Mucosa of rectum (tissue), 2 donors: ENCODE data around the gene ADGRL3.
"Not testable (repeated sequence)": the region's sequence is repeated elsewhere in the genome, so short reads cannot be mapped to it uniquely, and the experiment has no call there.

Source experiments
- H3K27ac ChIP-seq, 2 donors: one replicate each; pipeline ENCODE4 v1.7.0; 2013; ENCODE audit warnings: inconsistent platforms in 2 of 2, low read depth in 2 of 2, low read length in 2 of 2
- H3K27me3 ChIP-seq, 2 donors: one replicate each; pipeline ENCODE4 v1.7.0; 2013; ENCODE audit warnings: low read length in 2 of 2; ENCODE audit not compliant: control insufficient read depth in 2 of 2, insufficient read depth in 2 of 2
- H3K36me3 ChIP-seq, 2 donors: one replicate each; pipeline ENCODE4 v1.7.0; 2013; ENCODE audit warnings: low read length in 2 of 2; ENCODE audit not compliant: control insufficient read depth in 2 of 2, insufficient read depth in 2 of 2
- H3K4me1 ChIP-seq, 2 donors: one replicate each; pipeline ENCODE4 v1.7.0; 2013; ENCODE audit warnings: low read length in 2 of 2, mild to moderate bottlenecking in 1 of 2; ENCODE audit not compliant: control insufficient read depth in 2 of 2, insufficient read depth in 2 of 2
- H3K4me3 ChIP-seq, 2 donors: one replicate each; pipeline ENCODE4 v1.7.0; 2013; ENCODE audit warnings: low read length in 2 of 2
- H3K9ac ChIP-seq, 2 donors: one replicate each; pipeline ENCODE4 v1.7.0; 2013; ENCODE audit warnings: low read length in 2 of 2, low read depth in 1 of 2, mild to moderate bottlenecking in 1 of 2
- H3K9me3 ChIP-seq, 2 donors: one replicate each; pipeline ENCODE4 v1.7.0; 2013; ENCODE audit warnings: low read length in 2 of 2; ENCODE audit not compliant: control insufficient read depth in 2 of 2
- donor health status: healthy.
- donor health status: Normal muscosa, but diverticular disease.

ADGRL3 gene

DNA sequence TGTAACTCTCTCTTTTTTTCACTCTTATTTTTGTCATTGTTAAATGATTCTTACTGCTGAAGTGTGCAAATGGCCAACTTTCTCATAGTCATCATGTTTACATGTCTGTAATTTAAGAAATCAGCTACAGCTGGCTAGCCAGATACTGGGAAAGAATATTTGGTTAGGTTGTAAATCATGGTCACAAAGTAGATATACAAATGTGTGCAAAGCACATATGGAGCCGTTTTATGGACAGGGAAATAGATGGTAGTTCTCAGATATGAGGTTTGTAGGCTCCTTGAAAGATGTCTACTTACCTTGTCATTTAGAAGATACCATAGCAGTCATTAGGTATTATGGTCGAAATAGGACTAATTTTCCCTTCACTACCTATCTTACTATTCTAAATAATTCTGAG lies 430.4 kb downstream of the ADGRL3 start:
- no peaks in the 10 kb centered on the region for H3K4me1 ChIP-seq
- H3K4me3 ChIP-seq, result no peak overlapping the region
- H3K9ac ChIP-seq, result no peak overlapping the region
- no peaks in the 10 kb centered on the region for H3K27me3 ChIP-seq
- H3K27ac ChIP-seq, result no peak overlapping the region
- no peaks in the 10 kb centered on the region for H3K36me3 ChIP-seq
- H3K9me3 ChIP-seq, result no peaks in the 10 kb centered on the region

DNA sequence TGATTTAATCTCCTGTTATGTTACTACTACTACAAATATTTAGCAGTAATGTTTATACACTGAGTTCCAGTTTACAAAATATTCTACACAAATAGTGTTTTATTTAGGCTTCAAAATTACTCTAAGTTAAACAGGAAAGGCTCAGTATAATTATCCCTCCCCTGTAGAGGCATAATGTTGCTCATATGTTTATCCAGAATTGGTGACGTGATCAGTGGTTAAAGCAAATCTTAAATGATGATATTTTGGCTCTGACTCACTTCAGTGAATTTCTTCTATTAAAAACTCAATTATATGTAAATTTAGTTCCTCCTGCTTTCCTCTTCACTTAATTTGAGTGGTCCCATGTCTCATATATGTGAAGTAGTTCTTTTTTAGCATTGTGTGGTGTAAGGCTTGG lies 438.5 kb downstream of the ADGRL3 start:
- Histone ChIP-seq H3K27ac (no peak overlapping the region), H3K9ac (no peak overlapping the region), H3K27me3 (no peaks in the 10 kb centered on the region), H3K36me3 (no peaks in the 10 kb centered on the region), H3K4me3 (no peak overlapping the region), H3K4me1 (no peaks in the 10 kb centered on the region), H3K9me3 (no peaks in the 10 kb centered on the region)

DNA sequence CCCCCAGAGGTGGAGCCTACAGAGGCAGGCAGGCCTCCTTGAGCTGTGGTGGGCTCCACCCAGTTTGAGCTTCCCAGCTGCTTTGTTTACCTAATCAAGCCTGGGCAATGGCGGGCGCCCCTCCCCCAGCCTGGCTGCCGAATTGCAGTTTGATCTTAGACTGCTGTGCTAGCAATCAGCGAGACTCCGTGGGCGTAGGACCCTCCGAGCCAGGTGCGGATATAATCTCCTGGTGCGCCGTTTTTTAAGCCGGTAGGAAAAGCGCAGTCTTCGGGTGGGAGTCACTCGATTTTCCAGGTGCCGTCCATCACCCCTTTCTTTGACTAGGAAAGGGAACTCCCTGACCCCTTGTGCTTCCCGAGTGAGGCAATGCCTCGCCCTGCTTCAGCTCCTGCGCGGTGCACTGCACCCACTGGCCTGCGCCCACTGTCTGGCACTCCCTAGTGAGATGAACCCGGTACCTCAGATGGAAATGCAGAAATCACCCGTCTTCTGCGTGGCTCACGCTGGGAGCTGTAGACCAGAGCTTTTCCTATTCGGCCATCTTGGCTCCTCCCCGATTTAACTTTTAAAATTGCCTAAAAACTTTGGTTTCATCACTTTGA lies 446.7 kb downstream of the ADGRL3 start:
- H3K27me3 ChIP-seq, H3K9me3 ChIP-seq, H3K27ac ChIP-seq, H3K4me1 ChIP-seq, H3K9ac ChIP-seq, H3K4me3 ChIP-seq, H3K36me3 ChIP-seq: not testable (repeated sequence)

DNA sequence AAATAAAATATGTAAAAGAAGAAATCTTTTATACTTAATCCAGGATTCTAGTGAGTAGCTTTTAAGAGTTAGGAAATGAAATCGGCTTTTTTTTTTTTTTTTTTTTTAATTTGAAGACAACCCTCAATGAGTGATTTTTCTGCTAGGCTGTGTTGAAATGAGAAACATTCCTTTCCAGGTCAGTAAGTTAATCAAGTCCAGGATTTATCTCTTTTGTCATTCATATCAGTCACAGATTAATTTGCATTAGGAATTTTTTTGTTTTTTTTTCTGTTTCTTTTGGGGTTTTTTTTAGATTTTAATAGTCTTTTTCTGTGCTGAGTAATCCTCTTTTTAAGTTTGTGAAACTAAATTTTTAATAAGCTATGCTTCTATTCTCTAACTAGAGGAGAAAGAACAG lies 448.1 kb downstream of the ADGRL3 start:
- H3K9me3 ChIP-seq, result no peaks in the 10 kb centered on the region
- no peaks in the 10 kb centered on the region for H3K4me1 ChIP-seq
- H3K9ac ChIP-seq, result no peak overlapping the region
- no peak overlapping the region for H3K4me3 ChIP-seq
- H3K27ac ChIP-seq, result no peak overlapping the region
- no peaks in the 10 kb centered on the region for H3K27me3 ChIP-seq
- no peaks in the 10 kb centered on the region for H3K36me3 ChIP-seq

DNA sequence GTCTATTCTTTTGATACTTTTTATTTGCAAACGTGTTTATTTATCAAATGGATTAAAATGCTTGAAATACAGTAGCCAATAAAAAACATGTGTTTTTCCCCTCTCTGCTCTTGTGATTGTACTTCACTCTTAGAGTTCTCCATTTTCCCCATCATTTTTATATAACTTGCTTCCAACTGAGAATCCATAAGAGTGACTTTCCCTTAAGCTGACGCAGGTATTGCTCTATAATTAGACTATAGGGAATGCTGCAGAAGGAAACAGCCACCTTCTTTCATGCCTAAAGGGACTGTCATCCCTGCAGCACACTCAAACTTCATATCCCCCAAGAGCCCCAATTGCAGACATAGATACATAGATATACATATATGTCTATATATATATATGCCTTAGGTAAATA lies 456.9 kb downstream of the ADGRL3 start:
- Histone ChIP-seq H3K27me3 (no peaks in the 10 kb centered on the region), H3K4me1 (no peaks in the 10 kb centered on the region), H3K4me3 (no peak overlapping the region), H3K9ac (no peak overlapping the region), H3K36me3 (no peaks in the 10 kb centered on the region), H3K9me3 (no peaks in the 10 kb centered on the region), H3K27ac (no peak overlapping the region)

GRCh38 chr4:61661960-61662359 lies 461.8 kb downstream of the ADGRL3 start:
- Histone ChIP-seq H3K9ac (no peak overlapping the region), H3K27ac (no peak overlapping the region), H3K4me1 (no peaks in the 10 kb centered on the region), H3K36me3 (no peaks in the 10 kb centered on the region), H3K27me3 (no peaks in the 10 kb centered on the region), H3K9me3 (no peaks in the 10 kb centered on the region), H3K4me3 (no peak overlapping the region)

- Histone ChIP-seq H3K4me1 (no peaks in the 10 kb centered on the region), H3K27me3 (no peaks in the 10 kb centered on the region), H3K9ac (no peak overlapping the region), H3K4me3 (no peak overlapping the region), H3K9me3 (no peaks in the 10 kb centered on the region), H3K27ac (no peak overlapping the region), H3K36me3 (no peaks in the 10 kb centered on the region)
These were observed 462.2 kb downstream of the ADGRL3 start for GRCh38 chr4:61662362-61662761.

GRCh38 chr4:61663310-61663709 lies 463.2 kb downstream of the ADGRL3 start:
- H3K27me3 ChIP-seq, result no peaks in the 10 kb centered on the region
- no peaks in the 10 kb centered on the region for H3K36me3 ChIP-seq
- no peaks in the 10 kb centered on the region for H3K9me3 ChIP-seq
- no peak overlapping the region for H3K9ac ChIP-seq
- no peak overlapping the region for H3K4me3 ChIP-seq
- no peaks in the 10 kb centered on the region for H3K4me1 ChIP-seq
- H3K27ac ChIP-seq, result no peak overlapping the region

DNA sequence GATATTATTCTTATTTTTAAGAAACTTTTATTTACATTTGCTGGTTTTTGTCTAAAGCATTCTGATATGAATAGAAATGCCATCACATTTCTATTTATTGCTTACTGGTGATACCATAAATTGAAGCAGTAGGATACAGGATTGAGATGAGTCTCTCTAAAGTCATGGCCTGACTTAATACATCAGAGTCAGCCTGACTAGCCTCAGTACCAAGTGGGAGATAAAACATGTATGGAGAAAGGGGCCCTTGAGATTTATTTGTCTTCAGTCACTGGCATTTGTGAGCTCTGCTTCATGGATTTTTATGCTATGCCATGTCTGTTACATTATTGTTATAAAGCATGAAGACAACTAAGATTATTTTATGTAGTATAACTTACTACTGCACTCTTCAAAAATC lies 465.5 kb downstream of the ADGRL3 start:
- H3K27me3 ChIP-seq, result no peaks in the 10 kb centered on the region
- no peaks in the 10 kb centered on the region for H3K4me1 ChIP-seq
- no peak overlapping the region for H3K4me3 ChIP-seq
- no peaks in the 10 kb centered on the region for H3K36me3 ChIP-seq
- H3K27ac ChIP-seq, result no peak overlapping the region
- no peaks in the 10 kb centered on the region for H3K9me3 ChIP-seq
- no peak overlapping the region for H3K9ac ChIP-seq

GRCh38 chr4:61666244-61666643 lies 466.1 kb downstream of the ADGRL3 start:
- no peaks in the 10 kb centered on the region for H3K36me3 ChIP-seq
- H3K4me3 ChIP-seq, result no peak overlapping the region
- H3K9me3 ChIP-seq, result no peaks in the 10 kb centered on the region
- H3K9ac ChIP-seq, result no peak overlapping the region
- H3K4me1 ChIP-seq, result no peaks in the 10 kb centered on the region
- H3K27me3 ChIP-seq, result no peaks in the 10 kb centered on the region
- H3K27ac ChIP-seq, result no peak overlapping the region

DNA sequence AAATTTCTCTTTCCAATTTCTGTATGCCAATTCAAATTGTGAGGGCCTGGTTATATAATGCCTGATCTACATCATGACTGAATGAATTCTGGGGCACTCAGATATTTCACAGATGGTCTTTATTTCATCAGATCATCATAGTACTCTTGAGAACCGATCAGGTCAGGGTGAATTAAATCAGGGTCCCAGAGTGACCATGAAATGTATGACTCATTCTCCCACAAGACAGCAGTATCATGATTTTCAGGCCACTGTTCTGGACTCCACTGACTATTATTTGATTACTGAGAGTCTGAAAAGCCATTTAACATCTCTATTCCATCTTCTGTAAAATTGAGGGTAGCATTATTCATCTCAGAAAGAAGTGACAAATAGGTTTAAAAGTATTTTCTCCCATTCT lies 471.5 kb downstream of the ADGRL3 start:
- Histone ChIP-seq H3K36me3 (no peaks in the 10 kb centered on the region), H3K9ac (no peak overlapping the region), H3K9me3 (no peaks in the 10 kb centered on the region), H3K4me1 (no peaks in the 10 kb centered on the region), H3K4me3 (no peak overlapping the region), H3K27ac (no peak overlapping the region), H3K27me3 (no peaks in the 10 kb centered on the region)
